HG03432 (cell line): ENCODE data around the gene SH3TC1.

ENCODE experiments used
- ATAC-seq: cut with Tn5 transposase; IDR thresholded peaks from one replicate; pipeline ENCODE4 v1.9.1; 2021; ENCODE audit warnings: mild to moderate bottlenecking, moderate library complexity; ENCODE audit not compliant: unreplicated experiment

Gene SH3TC1

GRCh38 chr4:8240211-8241041 lies 41.3 kb downstream of the SH3TC1 start:
- no peak for ATAC-seq

GRCh38 chr4:8241211-8241779 lies 42.2 kb downstream of the SH3TC1 start:
- ATAC-seq = no peak

- ATAC-seq = peak; percentile 74
Measured at GRCh38 chr4:8241895-8242696, 43.0 kb downstream of the SH3TC1 start.

GRCh38 chr4:8242782-8243560 lies 43.9 kb downstream of the SH3TC1 start:
- ATAC-seq = no peak

- no peak for ATAC-seq
Measured at GRCh38 chr4:8244001-8244757, 45.1 kb downstream of the SH3TC1 start.

GRCh38 chr4:8244931-8245460 lies 45.9 kb downstream of the SH3TC1 start:
- ATAC-seq = no peak

GRCh38 chr4:8245884-8246833 lies 47.1 kb downstream of the SH3TC1 start:
- ATAC-seq = no peak

GRCh38 chr4:8247047-8247930 lies 48.2 kb downstream of the SH3TC1 start:
- ATAC-seq = no peak

- ATAC-seq = no peak
Measured at GRCh38 chr4:8248091-8248490, 49.0 kb downstream of the SH3TC1 start.

GRCh38 chr4:8250227-8250626 lies 51.1 kb downstream of the SH3TC1 start:
- ATAC-seq = no peak

GRCh38 chr4:8250637-8251036 lies 51.5 kb downstream of the SH3TC1 start:
- no peak for ATAC-seq

GRCh38 chr4:8251110-8251883 lies 52.2 kb downstream of the SH3TC1 start:
- no peak for ATAC-seq

GRCh38 chr4:8252301-8253173 lies 53.4 kb downstream of the SH3TC1 start:
- ATAC-seq = no peak

GRCh38 chr4:8254076-8254475 lies 55.0 kb downstream of the SH3TC1 start:
- ATAC-seq = no peak

- no peak for ATAC-seq
Measured at GRCh38 chr4:8255698-8256441, 56.8 kb downstream of the SH3TC1 start.
